HepG2 (cell line): ENCODE measurements around the gene GGNBP2.

Source experiments
- CBX2 ChIP-seq, 2 experiments: fragments of 200-600 bp in 1 of 2; sonication (generic); formaldehyde crosslinking in 1 of 2; IDR thresholded peaks; 2 replicates each; pipeline versions ENCODE4 v1.7.0 to v1.8.1; 2018 to 2022; ENCODE audit warnings: low read depth in 2 of 2, low read length in 1 of 2, mild to moderate bottlenecking in 1 of 2, missing genetic modification reagents in 1 of 2
- EED ChIP-seq: sonication (generic); formaldehyde crosslinking; IDR thresholded peaks from 2 replicates; pipeline ENCODE4 v1.5.0; 2020; ENCODE audit warnings: mild to moderate bottlenecking, missing genetic modification reagents
- POLR2AphosphoS5 ChIP-seq: IDR thresholded peaks from 2 replicates; pipeline ENCODE4 v1.6.1; 2012; ENCODE audit warnings: low read depth, low read length
- ZNF546 ChIP-seq: sonication (generic); formaldehyde crosslinking; conservative IDR thresholded peaks from 2 replicates; pipeline ENCODE4 v1.8.1; 2023; ENCODE audit warnings: mild to moderate bottlenecking, missing genetic modification reagents

DNA sequence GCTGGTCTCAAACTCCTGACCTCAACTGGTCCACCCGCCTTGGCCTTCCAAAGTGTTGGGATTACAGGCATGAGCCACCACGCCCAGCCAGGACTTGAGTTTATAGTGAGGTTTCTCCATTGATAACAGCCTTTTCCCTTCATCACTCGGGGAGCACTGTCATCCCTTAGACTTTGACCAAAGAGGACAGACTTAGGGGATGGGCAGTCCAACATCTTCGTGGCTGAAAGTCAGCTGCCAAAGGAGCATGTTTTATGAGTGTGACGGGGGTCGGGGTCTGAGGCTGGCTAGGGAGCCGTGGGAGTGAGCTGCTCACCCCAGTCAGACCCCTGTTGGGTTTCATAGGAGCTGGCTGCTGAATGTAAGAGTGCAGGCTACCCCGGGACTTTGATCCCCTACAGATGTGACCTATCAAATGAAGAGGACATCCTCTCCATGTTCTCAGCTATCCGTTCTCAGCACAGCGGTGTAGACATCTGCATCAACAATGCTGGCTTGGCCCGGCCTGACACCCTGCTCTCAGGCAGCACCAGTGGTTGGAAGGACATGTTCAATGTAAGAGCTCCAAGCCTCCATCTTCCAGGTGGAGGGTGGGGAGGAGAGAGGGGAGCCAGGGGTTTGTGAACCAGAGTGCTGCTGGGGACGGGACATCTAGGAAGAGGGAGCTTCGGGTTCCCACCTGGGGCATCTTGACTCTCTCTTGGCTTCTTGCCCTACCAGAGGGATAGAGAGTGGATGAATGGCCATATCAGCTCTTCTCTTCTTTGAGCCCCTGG is 50.1 kb downstream of the GGNBP2 start:
- TF ChIP-seq POLR2AphosphoS5: no peak
- TF ChIP-seq EED: no peak
- no peak for TF ChIP-seq CBX2 (IDR thresholded peaks at IDR 0.05; ENCODE audit: low read depth, low read length)
- no peak for TF ChIP-seq CBX2 (CRISPR knock-in tag; IDR thresholded peaks at IDR 0.05; ENCODE audit: low read depth)
- TF ChIP-seq ZNF546 (CRISPR knock-in tag): no peak
